DND-41 (cell line): Measurements from ENCODE around the gene EFCAB9.

Experiments used
- ATAC-seq: fragments of 200-7000 bp; cut with Tn5 transposase; 3 replicates; pipeline ENCODE4 v1.9.1; 2021; ENCODE audit warnings: low read depth; ENCODE audit not compliant: insufficient read depth
- DNase-seq: peaks from one replicate; pipeline ENCODE4 v3.0.0-alpha.2; 2020
- H2AFZ ChIP-seq: 2 replicates; pipeline ENCODE4 v1.6.0; 2012; ENCODE audit warnings: low read depth, low read length
- H3K27ac ChIP-seq: 2 replicates; pipeline ENCODE4 v1.5.1; 2012; ENCODE audit warnings: low read length, inconsistent platforms
- H3K27me3 ChIP-seq: fragments of 200-600 bp; sonication (generic); 2 replicates; pipeline ENCODE4 v1.6.0; 2012; ENCODE audit warnings: low read length, mild to moderate bottlenecking, inconsistent platforms; ENCODE audit not compliant: insufficient read depth, poor library complexity
- H3K36me3 ChIP-seq: 2 replicates; pipeline ENCODE4 v1.5.1; 2012; ENCODE audit warnings: low read length, inconsistent platforms; ENCODE audit not compliant: insufficient read depth
- H3K4me1 ChIP-seq: 2 replicates; pipeline ENCODE4 v1.5.1; 2012; ENCODE audit warnings: mild to moderate bottlenecking, low read length; ENCODE audit not compliant: insufficient read depth
- H3K4me2 ChIP-seq: 2 replicates; pipeline ENCODE4 v1.6.0; 2012; ENCODE audit warnings: mild to moderate bottlenecking, moderate library complexity, low read length, inconsistent platforms; ENCODE audit not compliant: insufficient read depth
- H3K4me3 ChIP-seq, 2 experiments: fragments of 200-600 bp in 1 of 2; shearing (Covaris generic) in 1 of 2; 2 replicates each; pipeline ENCODE4 v1.5.1; 2012 to 2016; ENCODE audit warnings: inconsistent platforms in 2 of 2, low read length in 2 of 2, mild to moderate bottlenecking in 2 of 2, low read depth in 1 of 2, moderate library complexity in 1 of 2
- H3K79me2 ChIP-seq: 2 replicates; pipeline ENCODE4 v1.6.0; 2012; ENCODE audit warnings: low read length, inconsistent platforms; ENCODE audit not compliant: insufficient read depth
- H3K9ac ChIP-seq: 2 replicates; pipeline ENCODE4 v1.6.0; 2012; ENCODE audit warnings: low read depth, mild to moderate bottlenecking, inconsistent platforms, low read length, moderate library complexity
- H3K9me3 ChIP-seq: 2 replicates; pipeline ENCODE4 v1.5.1; 2012; ENCODE audit warnings: low read length, moderate library complexity, mild to moderate bottlenecking, inconsistent platforms; ENCODE audit not compliant: insufficient read depth, severe bottlenecking
- H4K20me1 ChIP-seq: 2 replicates; pipeline ENCODE4 v1.6.0; 2012; ENCODE audit warnings: low read length; ENCODE audit not compliant: insufficient read depth
- EZH2 ChIP-seq: IDR thresholded peaks from 3 replicates; pipeline ENCODE4 v1.6.1; 2012; ENCODE audit warnings: borderline replicate concordance, low read depth, mild to moderate bottlenecking, moderate library complexity, low read length, inconsistent platforms; ENCODE audit not compliant: severe bottlenecking
- TF ChIP-seq, protein P1 (sequence below): IDR thresholded peaks from 2 replicates; pipeline ENCODE4 v1.5.1; 2012; ENCODE audit warnings: borderline replicate concordance, low read length, moderate library complexity, mild to moderate bottlenecking; ENCODE audit not compliant: poor library complexity, severe bottlenecking; ENCODE audit errors: extremely low read depth

The EFCAB9 gene

DNA sequence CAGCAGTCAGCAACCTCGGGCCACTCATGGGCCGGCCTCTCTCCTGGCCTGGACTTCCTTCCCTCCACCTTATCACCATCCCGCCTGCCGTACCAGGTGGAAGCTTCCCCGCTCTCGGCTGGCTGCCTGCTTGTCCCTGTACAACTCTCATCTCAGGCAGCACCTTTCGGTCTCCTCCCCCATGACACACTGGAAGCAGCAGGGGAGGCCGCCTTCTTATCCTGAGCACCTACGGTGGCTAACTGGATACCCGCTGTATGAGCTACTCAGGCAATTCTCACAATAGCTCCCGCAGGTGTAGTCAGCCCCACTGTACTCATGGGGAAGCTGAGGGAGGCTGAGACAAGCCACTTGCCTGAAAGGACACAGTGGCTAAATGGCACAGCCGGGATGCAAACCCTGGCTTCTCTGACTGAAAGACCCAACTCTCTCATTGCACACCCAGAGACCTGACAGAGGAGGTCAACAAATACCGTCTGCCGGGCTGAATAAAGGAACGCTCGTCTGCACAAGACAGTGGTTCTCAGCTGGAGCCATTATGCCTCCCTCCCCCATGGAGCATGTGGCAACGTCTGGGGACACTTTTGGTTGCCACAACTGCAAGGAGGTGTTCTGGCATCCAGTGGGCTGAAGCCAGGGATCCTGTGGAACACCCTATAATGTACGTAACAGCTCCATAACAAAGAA lies 15.5 kb upstream of the EFCAB9 start:
- DNase-seq = no peak
- Histone ChIP-seq H3K9ac (no peak overlapping the region), H3K27me3 (no peaks in the 10 kb centered on the region), H3K27ac (no peak overlapping the region), H3K9me3 (no peaks in the 10 kb centered on the region), H2AFZ (no peak overlapping the region), H3K79me2 (peaks cover 65% of the 10 kb centered on the region), H3K4me2 (no peak overlapping the region), H3K4me3 (no peak overlapping the region), H3K36me3 (peaks cover 8% of the 10 kb centered on the region; the same call in 1 of the 2 replicates), H4K20me1 (peaks cover 3% of the 10 kb centered on the region; the same call in 1 of the 2 replicates), H3K4me1 (peaks cover 33% of the 10 kb centered on the region)
- TF ChIP-seq, protein P1, sequence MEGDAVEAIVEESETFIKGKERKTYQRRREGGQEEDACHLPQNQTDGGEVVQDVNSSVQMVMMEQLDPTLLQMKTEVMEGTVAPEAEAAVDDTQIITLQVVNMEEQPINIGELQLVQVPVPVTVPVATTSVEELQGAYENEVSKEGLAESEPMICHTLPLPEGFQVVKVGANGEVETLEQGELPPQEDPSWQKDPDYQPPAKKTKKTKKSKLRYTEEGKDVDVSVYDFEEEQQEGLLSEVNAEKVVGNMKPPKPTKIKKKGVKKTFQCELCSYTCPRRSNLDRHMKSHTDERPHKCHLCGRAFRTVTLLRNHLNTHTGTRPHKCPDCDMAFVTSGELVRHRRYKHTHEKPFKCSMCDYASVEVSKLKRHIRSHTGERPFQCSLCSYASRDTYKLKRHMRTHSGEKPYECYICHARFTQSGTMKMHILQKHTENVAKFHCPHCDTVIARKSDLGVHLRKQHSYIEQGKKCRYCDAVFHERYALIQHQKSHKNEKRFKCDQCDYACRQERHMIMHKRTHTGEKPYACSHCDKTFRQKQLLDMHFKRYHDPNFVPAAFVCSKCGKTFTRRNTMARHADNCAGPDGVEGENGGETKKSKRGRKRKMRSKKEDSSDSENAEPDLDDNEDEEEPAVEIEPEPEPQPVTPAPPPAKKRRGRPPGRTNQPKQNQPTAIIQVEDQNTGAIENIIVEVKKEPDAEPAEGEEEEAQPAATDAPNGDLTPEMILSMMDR = no peak
- TF ChIP-seq EZH2 = no peak
- ATAC-seq = no peak

DNA sequence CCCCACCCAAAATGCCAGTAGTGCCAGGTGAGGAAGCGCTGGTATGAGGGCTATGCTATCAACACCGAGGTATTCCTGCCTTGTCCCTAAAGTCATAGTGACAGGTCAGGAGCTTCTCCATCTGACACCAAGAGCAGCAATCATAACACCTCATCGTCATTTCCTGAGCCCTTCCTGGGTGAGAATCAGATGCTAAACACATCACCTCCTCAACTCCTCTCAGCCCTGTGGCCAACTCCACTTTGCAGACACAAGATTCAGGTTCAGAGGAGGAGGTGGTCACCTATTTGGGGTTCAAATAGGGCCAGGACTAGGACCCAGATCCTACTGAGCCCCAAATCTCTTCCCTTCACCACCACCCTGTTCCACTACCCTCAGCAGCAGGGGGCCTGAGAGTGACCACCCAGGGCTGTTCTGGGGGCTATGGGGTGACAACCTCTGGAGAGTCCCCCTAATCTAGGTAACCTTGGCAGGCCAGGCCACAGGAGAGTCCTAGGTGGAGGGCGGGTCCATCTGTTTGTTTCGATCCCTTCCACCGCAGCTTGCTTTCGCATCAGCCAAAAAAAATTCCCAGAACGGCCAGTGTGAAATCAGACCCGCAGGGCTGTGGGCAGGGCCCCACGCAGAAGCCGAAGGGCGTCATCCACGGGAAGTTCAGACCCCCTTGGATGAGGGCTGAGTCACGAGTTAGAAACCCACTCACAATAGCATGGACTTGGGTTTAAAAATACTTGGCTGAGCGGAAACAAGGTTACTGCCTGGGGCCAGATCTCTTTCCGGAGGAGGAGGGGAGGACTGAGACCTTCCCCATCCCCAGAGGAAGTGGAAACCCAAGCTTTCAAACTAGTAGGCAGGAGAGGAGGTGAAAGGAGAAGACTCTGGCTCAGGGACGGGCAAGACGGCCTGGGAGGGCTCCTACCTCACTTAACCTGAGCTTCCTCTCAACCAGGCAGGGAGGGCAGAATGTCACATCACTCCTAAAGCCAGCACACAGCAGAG lies 14.7 kb upstream of the EFCAB9 start:
- no peak overlapping the region for H2AFZ ChIP-seq

DNA sequence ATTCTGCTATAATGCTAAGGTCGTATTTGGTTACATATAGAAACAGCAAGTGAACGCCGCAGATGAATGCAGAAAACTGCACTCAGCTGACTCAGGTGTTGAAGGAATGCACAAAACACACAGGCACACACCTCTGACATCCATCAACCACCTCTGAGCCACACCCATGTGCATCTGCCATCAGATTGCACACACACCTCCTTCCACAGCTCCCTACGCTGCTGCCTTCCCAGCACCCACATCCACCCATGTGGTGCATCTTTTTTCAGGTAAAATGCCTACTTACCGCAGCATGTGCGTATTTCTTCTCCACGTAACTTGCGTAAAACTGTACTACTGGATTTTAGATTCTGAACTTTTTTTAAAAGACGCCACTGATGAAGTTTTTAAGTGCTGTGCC lies 13.0 kb upstream of the EFCAB9 start:
- Histone ChIP-seq H2AFZ (no peak overlapping the region), H3K4me1 (peaks cover 20% of the 10 kb centered on the region), H3K9me3 (no peaks in the 10 kb centered on the region), H3K27ac (no peak overlapping the region), H4K20me1 (peaks cover 15% of the 10 kb centered on the region), H3K36me3 (peaks cover 2% of the 10 kb centered on the region; the same call in 1 of the 2 replicates), H3K4me3 (no peak overlapping the region), H3K4me2 (no peak overlapping the region), H3K9ac (no peak overlapping the region), H3K27me3 (no peaks in the 10 kb centered on the region), H3K79me2 (peaks cover 74% of the 10 kb centered on the region)
- ATAC-seq = no peak
- DNase-seq = no peak
- TF ChIP-seq EZH2 = no peak
- TF ChIP-seq, protein P1 = no peak

More for the DNA sequence above, 14.7 kb upstream of the EFCAB9 start:
- Histone ChIP-seq H3K79me2 (peaks cover 67% of the 10 kb centered on the region), H3K27ac (no peak overlapping the region), H3K9ac (no peak overlapping the region), H4K20me1 (peaks cover 8% of the 10 kb centered on the region), H3K27me3 (no peaks in the 10 kb centered on the region), H3K4me3 (no peak overlapping the region), H3K4me2 (no peak overlapping the region), H3K36me3 (0 out of 2 replicates have a peak, but pooled peaks cover 2% of the 10 kb centered on the region), H3K9me3 (no peaks in the 10 kb centered on the region), H3K4me1 (peaks cover 25% of the 10 kb centered on the region)
- TF ChIP-seq, protein P1 = no peak
- TF ChIP-seq EZH2 = no peak
- ATAC-seq (no peak), DNase-seq (peak; percentile 58)
